ENCODE data around the gene CLIC4. TPM values are rescaled to one million over a fixed set of nuclear protein-coding genes. Genes with fewer than 3 reads are reported as not detected.

CLIC4 gene
- total and polyA plus RNA-seq, 2 of the 8 experiments (the other 6 are each of a cell fraction or from before 2014, with no cell fraction given) = 77.5 to 293 TPM

GRCh38 chr1:24828183-24828886, 83.1 kb downstream of the CLIC4 start:
- no peak overlapping the region for H3K18ac ChIP-seq (ENCODE audit: extremely low read depth, low read length)
- no peak overlapping the region for H2BK12ac ChIP-seq (ENCODE audit: low read depth, low read length)
- H2AK5ac ChIP-seq (ENCODE audit: low read depth, low read length) = no peak overlapping the region
- H3K4me3 ChIP-seq (ENCODE audit: extremely low read depth in 1 of 4, insufficient read depth in 2 of 4, low read depth in 3 of 4, low read length in 4 of 4) = no peak overlapping the region
- no peak overlapping the region for H3K4me2 ChIP-seq (ENCODE audit: insufficient read depth in 1 of 2, low read depth in 2 of 2, low read length in 2 of 2)
- no peak overlapping the region for H2BK5ac ChIP-seq (ENCODE audit: low read depth, low read length)
- no peak overlapping the region for H2BK120ac ChIP-seq (replicated peaks; ENCODE audit: low read depth, low read length)
- H2BK20ac ChIP-seq (ENCODE audit: low read length) = no peak overlapping the region
- ChIA-PET POLR2A (ENCODE audit: partially characterized antibody) (interaction anchor here (0.8 to 1.0 kb wide), 2 partner anchors 8 to 9 kb away, joined by 3 to 4 read pairs; no protein-coding TSS in a partner anchor), CTCF (ENCODE audit: partially characterized antibody) (interaction anchor here (4.5 to 10.5 kb wide), 2 partner anchors 130 to 141 kb away, joined by 17 to 247 read pairs; no protein-coding TSS in a partner anchor)
- H4K20me1 ChIP-seq (replicated peaks in 1 of 2; ENCODE audit: control insufficient read depth in 1 of 2, insufficient read depth in 2 of 2, low read length in 2 of 2) = peaks cover 8 to 17% of the 10 kb centered on the region in 2 experiments
- no peak overlapping the region for H2AFZ ChIP-seq (ENCODE audit: low read length)
- no peak overlapping the region for H3K9ac ChIP-seq (replicated peaks in 1 of 4; ENCODE audit: extremely low read depth in 1 of 4, low read depth in 3 of 4, low read length in 3 of 4)
- 90% methylated on average over 4 of the region's 4 CpGs; no CpG with 5 or more reads in 1 of the 2 experiments for WGBS, 2 experiments (ENCODE audit: extremely low coverage in 1 of 2, insufficient coverage in 1 of 2, insufficient read length in 1 of 2, insufficient replicate concordance in 2 of 2, low coverage in 1 of 2, low lambda C conversion rate in 2 of 2, missing lambda C conversion rate in 1 of 2)
- no peak overlapping the region for H3K4ac ChIP-seq (replicated peaks; ENCODE audit: insufficient read length, low read depth, low read length)
- no peak overlapping the region for H3K23ac ChIP-seq (ENCODE audit: insufficient read length)
- no peak overlapping the region for H2BK15ac ChIP-seq (ENCODE audit: low read length)
- no peak overlapping the region for H3K14ac ChIP-seq (ENCODE audit: insufficient read length)
- peaks cover 4% of the 10 kb centered on the region for H3K79me1 ChIP-seq (ENCODE audit: low read depth, low read length)
- H3K23me2 ChIP-seq (ENCODE audit: low read depth, low read length) = no peaks in the 10 kb centered on the region
- H4K8ac ChIP-seq (ENCODE audit: extremely low read depth, insufficient read depth, low read length) = no peak overlapping the region
- H3K36me3 ChIP-seq (ENCODE audit: control insufficient read depth in 2 of 4, insufficient read depth in 4 of 4, low read length in 3 of 4) = peaks cover 0 to 26% (median 0%) of the 10 kb centered on the region in 4 experiments; a peak in 3 of 8 replicates
- no peaks in the 10 kb centered on the region; a peak in 1 of 7 replicates for H3K4me1 ChIP-seq (replicated peaks in 1 of 4; ENCODE audit: control insufficient read depth in 3 of 4, insufficient read depth in 4 of 4, low read length in 3 of 4)
- no peak overlapping the region for H3K27ac ChIP-seq (ENCODE audit: low read depth, low read length)
- DNase-seq (ENCODE audit: low read depth in 1 of 2, low spot score in 2 of 2) = no peak
- H4K5ac ChIP-seq (ENCODE audit: insufficient read length, low read depth, low read length) = no peak overlapping the region
- H4K91ac ChIP-seq (replicated peaks; ENCODE audit: insufficient read length, low read length) = no peak overlapping the region
- peaks cover 0 to 84% of the 10 kb centered on the region in 2 experiments; a peak in 2 of 4 replicates for H3K79me2 ChIP-seq (ENCODE audit: control insufficient read depth in 1 of 2, insufficient read depth in 2 of 2, low read length in 2 of 2)
- FAIRE-seq = no peak
- no peaks in the 10 kb centered on the region for H3K27me3 ChIP-seq (replicated peaks in 1 of 4; ENCODE audit: control insufficient read depth in 3 of 4, extremely low read depth in 1 of 4, insufficient read depth in 3 of 4, low read length in 3 of 4)
- no peaks in the 10 kb centered on the region for H3K9me3 ChIP-seq (ENCODE audit: insufficient read depth in 2 of 2, low read depth in 1 of 2, low read length in 1 of 2)
- H3K56ac ChIP-seq (replicated peaks; ENCODE audit: insufficient read length, low read depth, low read length) = no peak overlapping the region
- TF ChIP-seq, protein P1, sequence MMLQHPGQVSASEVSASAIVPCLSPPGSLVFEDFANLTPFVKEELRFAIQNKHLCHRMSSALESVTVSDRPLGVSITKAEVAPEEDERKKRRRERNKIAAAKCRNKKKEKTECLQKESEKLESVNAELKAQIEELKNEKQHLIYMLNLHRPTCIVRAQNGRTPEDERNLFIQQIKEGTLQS (IDR thresholded peaks at IDR 0.05; ENCODE audit: insufficient read depth, low read depth, low read length) = no peak
- TF ChIP-seq SAP30 (IDR thresholded peaks at IDR 0.05; ENCODE audit: insufficient read depth, insufficient replicate concordance, low read length) = no peak
- TF ChIP-seq, protein P2, sequence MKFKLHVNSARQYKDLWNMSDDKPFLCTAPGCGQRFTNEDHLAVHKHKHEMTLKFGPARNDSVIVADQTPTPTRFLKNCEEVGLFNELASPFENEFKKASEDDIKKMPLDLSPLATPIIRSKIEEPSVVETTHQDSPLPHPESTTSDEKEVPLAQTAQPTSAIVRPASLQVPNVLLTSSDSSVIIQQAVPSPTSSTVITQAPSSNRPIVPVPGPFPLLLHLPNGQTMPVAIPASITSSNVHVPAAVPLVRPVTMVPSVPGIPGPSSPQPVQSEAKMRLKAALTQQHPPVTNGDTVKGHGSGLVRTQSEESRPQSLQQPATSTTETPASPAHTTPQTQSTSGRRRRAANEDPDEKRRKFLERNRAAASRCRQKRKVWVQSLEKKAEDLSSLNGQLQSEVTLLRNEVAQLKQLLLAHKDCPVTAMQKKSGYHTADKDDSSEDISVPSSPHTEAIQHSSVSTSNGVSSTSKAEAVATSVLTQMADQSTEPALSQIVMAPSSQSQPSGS (IDR thresholded peaks at IDR 0.05; ENCODE audit: low read length) = no peak
- no peak for TF ChIP-seq SIRT6 (IDR thresholded peaks at IDR 0.05; ENCODE audit: low read length)
- no peak for TF ChIP-seq RXRA (IDR thresholded peaks at IDR 0.05; ENCODE audit: insufficient read depth, low read depth, low read length)
- no peak for TF ChIP-seq JUN (IDR thresholded peaks at IDR 0.05; ENCODE audit: low read depth, low read length)
- TF ChIP-seq POLR2A (IDR thresholded peaks at IDR 0.05; ENCODE audit: control extremely low read depth in 1 of 2, low read depth in 2 of 2, low read length in 2 of 2) = no peak
- no peak for TF ChIP-seq KDM1A (IDR thresholded peaks at IDR 0.05; ENCODE audit: borderline replicate concordance, low read length)
